NT2/D1 (cell line): ENCODE results near the gene FBXL7.

Experiments used
- YY1 ChIP-seq: IDR thresholded peaks from 2 replicates; pipeline ENCODE4 v1.6.1; 2011; ENCODE audit not compliant: insufficient read length, insufficient read depth
- ZNF274 ChIP-seq: IDR thresholded peaks from 2 replicates; pipeline ENCODE4 v1.6.1; 2011; ENCODE audit warnings: mild to moderate bottlenecking, low read depth, low read length

- TF ChIP-seq YY1 (no peak), ZNF274 (no peak)
Measured at GRCh38 chr5:15601853-15602252, 101.9 kb downstream of the FBXL7 start.
